HG03066 (cell line): ENCODE results near the gene FBXO22.
"Not testable (repeated sequence)": the region's sequence is repeated elsewhere in the genome, so short reads cannot be mapped to it uniquely, and the experiment has no call there.

Source experiments
- ATAC-seq: cut with Tn5 transposase; IDR thresholded peaks from one replicate; pipeline ENCODE4 v1.9.1; 2021; ENCODE audit warnings: low read depth; ENCODE audit not compliant: unreplicated experiment

FBXO22 gene

GRCh38 chr15:75903331-75904239, at the start of gene FBXO22:
TSS of gene FBXO22 (plus strand) at chr15:75903878. CDS start at chr15:75903964, 86 bp downstream.
- peak; percentile 93 for ATAC-seq

GRCh38 chr15:75857886-75858285, 45.8 kb upstream of the FBXO22 start:
- no peak for ATAC-seq

GRCh38 chr15:75861750-75862402, 41.8 kb upstream of the FBXO22 start:
- no peak for ATAC-seq

GRCh38 chr15:75862796-75863195, 40.9 kb upstream of the FBXO22 start:
- no peak for ATAC-seq

- ATAC-seq: no peak
These were observed 39.2 kb upstream of the FBXO22 start for GRCh38 chr15:75864213-75865059.

- not testable (repeated sequence) for ATAC-seq
These were observed 37.6 kb upstream of the FBXO22 start for GRCh38 chr15:75866045-75866444.

GRCh38 chr15:75866916-75867315, 36.8 kb upstream of the FBXO22 start:
- no peak for ATAC-seq

DNA sequence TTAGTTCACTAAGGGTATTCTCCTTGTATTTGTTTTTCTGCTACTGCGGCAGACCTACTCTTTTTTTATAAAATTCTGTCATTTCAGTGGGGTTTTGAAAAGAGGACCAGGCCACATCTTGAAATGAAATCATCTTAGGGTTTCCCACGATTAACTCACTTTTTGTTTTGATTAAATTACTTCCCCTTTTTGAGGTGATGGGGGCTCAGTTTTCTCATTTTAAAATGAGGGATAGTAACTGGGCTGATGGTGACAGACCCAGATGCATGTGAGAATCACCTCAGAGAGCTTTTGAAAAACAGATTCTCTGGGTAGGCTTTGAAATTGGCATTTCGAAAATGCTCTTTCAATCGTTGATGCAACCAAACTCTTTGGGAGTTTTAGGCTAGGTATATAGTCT, 36.2 kb upstream of the FBXO22 start:
- no peak for ATAC-seq

GRCh38 chr15:75868019-75868418, 35.7 kb upstream of the FBXO22 start:
- no peak for ATAC-seq

DNA sequence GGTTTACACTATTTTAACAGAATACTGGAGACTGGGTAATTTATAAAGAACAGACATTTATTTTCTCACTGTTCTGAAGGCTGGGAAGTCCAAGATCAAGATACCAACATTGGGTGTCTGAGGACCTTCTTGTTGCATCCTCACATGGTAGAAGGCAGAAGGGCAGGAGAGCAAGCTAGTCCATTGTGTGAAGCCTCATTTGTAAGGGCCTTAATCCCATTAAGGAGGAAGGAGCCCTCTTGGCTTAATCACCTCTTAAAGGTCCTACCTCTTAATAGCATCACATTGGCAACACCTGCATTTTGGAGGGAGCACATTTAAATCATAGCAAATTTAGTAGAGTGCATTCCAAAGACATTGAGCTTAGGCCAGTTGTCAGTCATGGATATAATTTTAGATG, 34.2 kb upstream of the FBXO22 start:
- ATAC-seq: no peak

DNA sequence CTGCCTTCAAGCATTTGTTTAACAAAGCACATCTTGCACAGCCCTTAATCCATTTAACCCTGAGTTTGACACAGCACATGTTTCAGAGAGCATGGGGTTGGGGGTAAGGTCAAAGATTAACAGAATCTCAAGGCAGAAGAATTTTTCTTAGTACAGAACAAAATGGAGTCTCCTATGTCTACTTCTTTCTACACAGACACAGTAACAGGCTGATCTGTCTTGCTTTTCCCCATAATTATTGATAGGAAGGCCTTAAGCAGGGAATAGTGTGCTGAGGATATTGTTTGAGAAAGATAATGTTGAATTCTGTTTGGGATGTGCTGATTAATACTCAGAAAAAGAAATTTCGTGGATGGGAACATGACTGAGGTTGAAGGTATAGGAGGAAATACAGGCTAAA, 32.1 kb upstream of the FBXO22 start:
- ATAC-seq: not testable (repeated sequence)

DNA sequence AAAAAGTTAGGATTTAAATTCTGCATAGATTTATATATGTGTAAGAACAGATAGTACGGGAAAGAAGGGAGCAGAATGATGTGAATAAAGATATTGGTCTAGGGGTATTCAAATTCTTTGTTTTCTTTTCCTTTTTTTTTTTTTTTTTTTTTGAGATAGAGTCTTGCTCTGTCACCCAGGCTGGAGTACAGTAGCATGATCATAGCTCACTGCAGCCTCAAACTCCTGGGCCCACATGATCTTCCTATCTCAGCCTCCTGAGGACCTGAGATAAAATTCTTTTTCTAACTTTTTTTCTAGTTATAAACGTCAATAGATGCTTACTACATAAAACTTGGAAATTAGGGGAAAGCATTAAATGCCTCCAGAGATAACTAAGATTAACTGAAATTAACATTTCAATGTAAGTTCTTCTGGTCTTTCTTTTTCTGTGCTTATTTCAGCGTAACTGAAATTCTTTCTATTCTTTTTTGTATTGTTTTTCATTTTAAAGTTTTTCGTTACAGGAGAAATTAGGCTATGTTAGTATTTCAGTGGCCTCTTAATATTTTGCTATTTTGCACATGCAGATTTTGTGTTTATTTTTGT, 31.2 kb upstream of the FBXO22 start:
- ATAC-seq: no peak

GRCh38 chr15:75884041-75884440, 19.6 kb upstream of the FBXO22 start:
- no peak for ATAC-seq

DNA sequence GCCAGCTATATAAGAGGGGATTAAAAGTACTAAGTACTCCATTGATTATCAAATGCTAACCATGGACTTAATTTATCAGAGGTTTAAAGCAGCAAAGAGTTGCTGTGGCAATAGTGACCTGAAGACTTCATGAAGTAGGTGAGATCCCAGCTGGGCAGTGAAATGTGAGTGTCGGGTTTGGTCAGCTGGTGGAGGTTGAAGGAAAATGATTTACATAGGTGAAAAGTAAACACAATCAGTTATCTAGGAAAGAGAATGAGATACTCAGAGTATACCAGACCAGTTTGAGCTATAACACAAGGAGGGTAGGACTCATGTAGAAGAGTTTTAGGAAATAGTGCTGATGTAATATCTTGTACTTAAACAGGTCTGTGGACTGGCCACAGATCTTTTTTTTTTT, 16.5 kb upstream of the FBXO22 start:
- no peak for ATAC-seq

- no peak for ATAC-seq
These were observed 11.8 kb upstream of the FBXO22 start for GRCh38 chr15:75891895-75892294.

GRCh38 chr15:75895731-75896130, 7.9 kb upstream of the FBXO22 start:
- ATAC-seq: no peak

- ATAC-seq: no peak
These were observed 3.1 kb upstream of the FBXO22 start for GRCh38 chr15:75900577-75900976.

- no peak for ATAC-seq
These were observed 1.5 kb upstream of the FBXO22 start for GRCh38 chr15:75902129-75902557.

- no peak for ATAC-seq
These were observed 1.6 kb downstream of the FBXO22 start for GRCh38 chr15:75905231-75905630.

DNA sequence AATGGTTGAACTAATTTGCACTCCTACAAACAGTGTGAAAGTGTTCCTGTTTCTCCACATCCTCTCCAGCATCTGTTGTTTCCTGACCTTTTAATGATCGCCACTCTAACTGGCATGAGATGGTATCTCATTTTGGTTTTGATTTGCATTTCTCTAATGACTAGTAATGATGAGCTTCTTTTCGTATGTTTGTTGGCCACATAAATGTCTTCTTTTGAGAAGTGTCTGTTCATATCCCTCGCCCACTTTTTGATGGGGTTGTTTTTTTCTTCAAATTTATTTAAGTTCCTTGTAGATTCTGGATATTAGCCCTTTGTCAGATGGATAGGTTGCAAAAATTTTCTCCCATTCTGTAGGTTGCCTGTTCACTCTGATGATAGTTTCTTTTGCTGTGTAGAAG, 6.7 kb downstream of the FBXO22 start:
- ATAC-seq: not testable (repeated sequence)

GRCh38 chr15:75916978-75917377, 13.3 kb downstream of the FBXO22 start:
- ATAC-seq: no peak
